ENCODE results near the gene SYTL3. TPM values are rescaled to one million over a fixed set of nuclear protein-coding genes. Genes with fewer than 3 reads are reported as not detected.
"Not testable (repeated sequence)": the region's sequence is repeated elsewhere in the genome, so short reads cannot be mapped to it uniquely, and the experiment has no call there.

Gene SYTL3
- total and polyA plus RNA-seq, 7 donors = 1.7 to 17.3 (median 4.1) TPM

GRCh38 chr6:158609455-158610155, 40.2 kb upstream of the SYTL3 start:
- DNase-seq (no peak), ATAC-seq (no peak)
- no peaks in the 10 kb centered on the region for H3K4me1 ChIP-seq
- TF ChIP-seq CTCF (IDR thresholded peaks at IDR 0.05) = no peak
- intact Hi-C loops (cut with DNase I) = loop anchor here in 1 of 2 donors (5.0 kb wide), 1 partner anchor 387 kb away; no protein-coding TSS in a partner anchor
- 85 to 94% (median 89%) methylated on average over 13 of the region's 13 CpGs for WGBS, 3 donors
- H3K9me3 ChIP-seq = no peaks in the 10 kb centered on the region
- no peaks in the 10 kb centered on the region for H3K27me3 ChIP-seq (ENCODE audit: insufficient read depth in 3 of 3, low read length in 2 of 3)
- no peak overlapping the region for H3K4me3 ChIP-seq
- no peak overlapping the region for H3K27ac ChIP-seq
- H3K36me3 ChIP-seq (ENCODE audit: insufficient read depth in 1 of 2, low read depth in 1 of 2) = peaks cover 14 to 60% of the 10 kb centered on the region in 2 donors

- WGBS, 3 donors = 73 to 85% (median 82%) methylated on average over 9 of the region's 9 CpGs
- DNase-seq = no peak
- no peaks in the 10 kb centered on the region for H3K27me3 ChIP-seq (ENCODE audit: insufficient read depth in 3 of 3, low read length in 2 of 3)
- H3K4me3 ChIP-seq = no peak overlapping the region
- H3K4me1 ChIP-seq = no peaks in the 10 kb centered on the region
- H3K27ac ChIP-seq = no peak overlapping the region
- no peaks in the 10 kb centered on the region for H3K9me3 ChIP-seq
- H3K36me3 ChIP-seq (ENCODE audit: insufficient read depth in 1 of 2, low read depth in 1 of 2) = peaks cover 14 to 63% of the 10 kb centered on the region in 2 donors
- no peak for TF ChIP-seq CTCF (IDR thresholded peaks at IDR 0.05)
- intact Hi-C loops (cut with DNase I) = no loop called here
- ATAC-seq = no peak
Observed at GRCh38 chr6:158610319-158610968, 39.4 kb upstream of the SYTL3 start.

GRCh38 chr6:158611039-158611438, 38.8 kb upstream of the SYTL3 start:
- 88 to 93% (median 88%) methylated on average over 3 of the region's 3 CpGs for WGBS, 3 donors
- Histone ChIP-seq H3K27ac (no peak overlapping the region), H3K27me3 (ENCODE audit: insufficient read depth in 3 of 3, low read length in 2 of 3) (no peaks in the 10 kb centered on the region), H3K9me3 (no peaks in the 10 kb centered on the region), H3K4me3 (no peak overlapping the region), H3K36me3 (ENCODE audit: insufficient read depth in 1 of 2, low read depth in 1 of 2) (peaks cover 14 to 57% of the 10 kb centered on the region in 2 donors), H3K4me1 (no peaks in the 10 kb centered on the region)
- no peak for ATAC-seq
- DNase-seq = no peak
- intact Hi-C loops (cut with DNase I) = no loop called here
- TF ChIP-seq CTCF (IDR thresholded peaks at IDR 0.05) = no peak

- intact Hi-C loops (cut with DNase I) = no loop called here
- H3K9me3 ChIP-seq = no peaks in the 10 kb centered on the region
- DNase-seq = no peak
- H3K27ac ChIP-seq = no peak overlapping the region
- H3K27me3 ChIP-seq (ENCODE audit: insufficient read depth in 3 of 3, low read length in 2 of 3) = no peaks in the 10 kb centered on the region
- peaks cover 14 to 51% of the 10 kb centered on the region in 2 donors for H3K36me3 ChIP-seq (ENCODE audit: insufficient read depth in 1 of 2, low read depth in 1 of 2)
- H3K4me3 ChIP-seq = no peak overlapping the region
- TF ChIP-seq CTCF (IDR thresholded peaks at IDR 0.05) = no peak
- H3K4me1 ChIP-seq = no peaks in the 10 kb centered on the region
- WGBS, 3 donors = 89 to 92% (median 90%) methylated on average over 14 of the region's 14 CpGs
- ATAC-seq = no peak
Observed at GRCh38 chr6:158611541-158612370, 38.1 kb upstream of the SYTL3 start.

- H3K27ac ChIP-seq; H3K9me3 ChIP-seq; H3K4me3 ChIP-seq; H3K4me1 ChIP-seq; intact Hi-C loops (cut with DNase I); ATAC-seq; H3K27me3 ChIP-seq (ENCODE audit: insufficient read depth in 3 of 3, low read length in 2 of 3); DNase-seq: not testable (repeated sequence)
- peaks cover 14 to 28% of the 10 kb centered on the region in 2 donors for H3K36me3 ChIP-seq (ENCODE audit: insufficient read depth in 1 of 2, low read depth in 1 of 2)
- 96 to 98% (median 98%) methylated on average over 3 of the region's 3 CpGs for WGBS, 3 donors
Observed at GRCh38 chr6:158614606-158615005, 35.2 kb upstream of the SYTL3 start.

GRCh38 chr6:158618289-158618688, 31.6 kb upstream of the SYTL3 start:
- H3K36me3 ChIP-seq (ENCODE audit: insufficient read depth in 1 of 2, low read depth in 1 of 2) = peaks cover 0 to 34% of the 10 kb centered on the region in 2 donors
- H3K27me3 ChIP-seq (ENCODE audit: insufficient read depth in 3 of 3, low read length in 2 of 3); H3K27ac ChIP-seq; H3K4me3 ChIP-seq; intact Hi-C loops (cut with DNase I); H3K4me1 ChIP-seq; ATAC-seq; H3K9me3 ChIP-seq; DNase-seq: not testable (repeated sequence)
- 93 to 100% (median 95%) methylated on average over 3 of the region's 3 CpGs for WGBS, 3 donors

Measured in psoas muscle (tissue), 8 donors.